ENCODE data around the gene MREG. TPM values are rescaled to one million over a fixed set of nuclear protein-coding genes. Genes with fewer than 3 reads are reported as not detected.

Gene MREG
- total RNA-seq, 1 donor from 2014 or later = 10.5 TPM

- no peak for DNase-seq (ENCODE audit: low read depth)
- H3K4me3 ChIP-seq (ENCODE audit: low read depth, low read length) = no peak overlapping the region
- no peaks in the 10 kb centered on the region for H3K27me3 ChIP-seq (ENCODE audit: control insufficient read depth, insufficient read depth, low read length)
- H3K36me3 ChIP-seq (ENCODE audit: control insufficient read depth, insufficient read depth, low read length) = no peaks in the 10 kb centered on the region
- no peak for TF ChIP-seq CTCF (IDR thresholded peaks at IDR 0.05; ENCODE audit: insufficient read depth, low read length, poor library complexity, severe bottlenecking)
These were observed 113.1 kb downstream of the MREG start for GRCh38 chr2:215900203-215900611.

- no peak for TF ChIP-seq CTCF (IDR thresholded peaks at IDR 0.05; ENCODE audit: insufficient read depth, low read length, poor library complexity, severe bottlenecking)
- no peak for DNase-seq (ENCODE audit: low read depth)
- Histone ChIP-seq H3K4me3 (ENCODE audit: low read depth, low read length) (no peak overlapping the region), H3K27me3 (ENCODE audit: control insufficient read depth, insufficient read depth, low read length) (no peaks in the 10 kb centered on the region), H3K36me3 (ENCODE audit: control insufficient read depth, insufficient read depth, low read length) (no peaks in the 10 kb centered on the region)
These were observed 113.9 kb downstream of the MREG start for GRCh38 chr2:215899141-215900074.

GRCh38 chr2:215898363-215898762 is 115.0 kb downstream of the MREG start:
- Histone ChIP-seq H3K4me3 (ENCODE audit: low read depth, low read length) (no peak overlapping the region), H3K27me3 (ENCODE audit: control insufficient read depth, insufficient read depth, low read length) (no peaks in the 10 kb centered on the region), H3K36me3 (ENCODE audit: control insufficient read depth, insufficient read depth, low read length) (no peaks in the 10 kb centered on the region)
- TF ChIP-seq CTCF (IDR thresholded peaks at IDR 0.05; ENCODE audit: insufficient read depth, low read length, poor library complexity, severe bottlenecking) = no peak
- no peak for DNase-seq (ENCODE audit: low read depth)

GRCh38 chr2:215896921-215897320 is 116.4 kb downstream of the MREG start:
- no peaks in the 10 kb centered on the region for H3K27me3 ChIP-seq (ENCODE audit: control insufficient read depth, insufficient read depth, low read length)
- TF ChIP-seq CTCF (IDR thresholded peaks at IDR 0.05; ENCODE audit: insufficient read depth, low read length, poor library complexity, severe bottlenecking) = no peak
- H3K36me3 ChIP-seq (ENCODE audit: control insufficient read depth, insufficient read depth, low read length) = no peaks in the 10 kb centered on the region
- no peak for DNase-seq (ENCODE audit: low read depth)
- no peak overlapping the region for H3K4me3 ChIP-seq (ENCODE audit: low read depth, low read length)

GRCh38 chr2:215895330-215895729 is 118.0 kb downstream of the MREG start:
- DNase-seq (ENCODE audit: low read depth) = no peak
- Histone ChIP-seq H3K27me3 (ENCODE audit: control insufficient read depth, insufficient read depth, low read length) (no peaks in the 10 kb centered on the region), H3K36me3 (ENCODE audit: control insufficient read depth, insufficient read depth, low read length) (no peaks in the 10 kb centered on the region), H3K4me3 (ENCODE audit: low read depth, low read length) (no peak overlapping the region)
- no peak for TF ChIP-seq CTCF (IDR thresholded peaks at IDR 0.05; ENCODE audit: insufficient read depth, low read length, poor library complexity, severe bottlenecking)

Other genes starting within 250 kb of the MREG start
- gene PECR, start 68.3 kb upstream of the MREG start, total RNA-seq = 17.6 and 18.4 TPM in 2 replicates
- gene TMEM169, start 68.4 kb upstream of the MREG start, total RNA-seq = 3.8 and 4.6 TPM in 2 replicates
- gene XRCC5, start 95.8 kb upstream of the MREG start, total RNA-seq = 284 and 285 TPM in 2 replicates

Measured in kidney epithelial cell (primary cell).